Ovary (tissue), 3 donors: ENCODE data around the gene CNGA1.

Experiments used
- CTCF ChIP-seq, 3 donors: fragments of 450-650 bp in 2 of 3; fragments of 200-600 bp in 1 of 3; IDR thresholded peaks; one replicate each; pipeline versions ENCODE4 v1.5.1 to v1.8.0; 2016 to 2022; ENCODE audit warnings: antibody characterized with exemption in 3 of 3, mild to moderate bottlenecking in 1 of 3
- EP300 ChIP-seq: sonication (generic); formaldehyde crosslinking; IDR thresholded peaks from one replicate; pipeline ENCODE4 v1.6.1; 2017; ENCODE audit warnings: antibody characterized with exemption
- POLR2A ChIP-seq: fragments of 450-650 bp; IDR thresholded peaks from one replicate; pipeline ENCODE4 v1.6.1; 2017; ENCODE audit warnings: antibody characterized with exemption, mild to moderate bottlenecking, moderate library complexity
- donor health status: DM: no; HTN: no; CAD: no.

- TF ChIP-seq CTCF (IDR thresholded peaks at IDR 0.05) (no peak), POLR2A (no peak), EP300 (no peak)
Observed at GRCh38 chr4:48044298-48044697, 27.8 kb upstream of the CNGA1 start.
